ENCODE results near the gene SRSF9.

SRSF9 gene

DNA sequence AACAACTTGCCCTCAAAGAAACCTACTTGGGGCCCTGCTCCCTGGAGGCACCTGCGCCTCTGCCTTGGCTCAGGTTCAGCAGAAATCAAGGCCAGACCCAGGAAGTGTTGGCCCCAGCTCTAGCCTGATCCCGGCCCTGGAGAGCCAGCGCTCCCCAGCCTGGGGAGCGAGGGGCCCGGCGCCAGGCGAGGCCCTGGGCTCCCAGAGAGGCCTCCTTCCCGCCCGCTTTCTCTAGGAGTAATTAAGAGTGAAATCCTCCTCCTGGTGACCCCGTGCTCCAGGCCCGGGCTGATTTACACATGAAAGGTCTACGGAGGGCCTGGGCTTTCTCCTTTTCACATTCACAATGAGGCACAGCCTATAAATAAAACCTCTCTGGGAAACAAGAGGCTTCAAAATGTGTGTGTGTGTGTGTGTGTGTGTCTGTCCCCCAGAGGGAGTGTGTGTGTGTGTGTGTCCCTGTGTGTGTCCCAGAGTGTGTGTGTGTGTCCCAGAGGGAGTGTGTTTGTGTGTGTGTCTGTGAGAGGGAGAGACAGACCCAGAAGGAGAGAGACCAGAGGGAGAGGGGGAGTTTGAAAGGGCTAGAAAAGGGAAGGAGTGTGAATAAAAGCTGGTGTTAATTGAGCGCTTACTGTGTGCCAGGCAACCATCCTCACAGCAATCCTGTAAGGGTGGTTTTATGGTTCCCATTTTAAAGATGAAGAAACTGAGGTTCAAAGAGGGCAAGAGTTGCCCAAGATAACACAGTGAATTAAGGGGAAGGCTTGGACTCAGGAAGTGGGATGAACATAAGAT lies 55.5 kb downstream of the SRSF9 start:
- DNase-seq (ENCODE audit: low read depth in 1 of 2, low spot score in 1 of 2), result no peak

DNA sequence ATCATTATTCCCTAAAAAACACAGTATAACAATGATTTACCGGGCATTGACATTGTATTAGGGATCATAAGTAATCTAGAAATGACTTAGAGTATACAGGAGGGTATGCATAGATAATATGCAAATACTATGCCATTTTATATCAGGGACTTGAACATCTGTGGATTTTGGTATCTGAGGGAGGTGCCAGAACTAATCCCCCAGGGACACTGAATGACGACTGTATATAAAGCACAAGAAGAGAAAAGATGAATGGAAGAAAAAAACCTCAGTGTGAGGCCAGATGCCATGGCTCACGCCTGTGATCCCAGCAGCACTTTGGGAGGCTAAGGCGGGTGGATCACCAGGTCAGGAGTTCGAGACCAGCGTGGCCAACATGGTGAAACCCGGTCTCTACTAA lies 57.1 kb downstream of the SRSF9 start:
- DNase-seq (ENCODE audit: low read depth in 1 of 2, low spot score in 1 of 2), result no peak
